ENCODE data around the gene NDUFC2. TPM values are rescaled to one million over a fixed set of nuclear protein-coding genes. Genes with fewer than 3 reads are reported as not detected.
"Not testable (repeated sequence)": the region's sequence is repeated elsewhere in the genome, so short reads cannot be mapped to it uniquely, and the experiment has no call there.

The NDUFC2 gene
- total RNA-seq, 1 experiment from 2014 or later = 258 TPM

DNA sequence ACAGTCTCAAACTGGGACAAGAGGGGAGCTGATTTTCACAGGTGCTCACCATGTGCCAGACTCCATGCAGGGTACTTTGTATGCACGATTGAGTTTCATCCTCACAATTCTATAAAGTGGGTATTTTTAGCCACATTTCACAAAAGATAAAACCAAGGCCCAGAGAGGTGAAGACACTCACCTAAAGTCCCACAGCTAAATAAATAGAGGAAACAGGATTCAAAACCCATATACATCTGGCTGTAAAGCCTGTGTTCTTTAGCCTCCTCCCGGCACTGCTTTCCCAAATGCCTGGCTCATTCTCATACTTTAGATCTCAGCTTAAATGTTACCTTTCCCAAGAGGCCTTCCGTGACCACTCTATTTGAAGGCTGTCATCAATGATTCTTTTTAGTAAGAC lies 43.3 kb downstream of the NDUFC2 start:
- DNase-seq = no peak
- no peaks in the 10 kb centered on the region for H3K27me3 ChIP-seq (ENCODE audit: control insufficient read depth, insufficient read depth, low read length)
- H3K36me3 ChIP-seq (replicated peaks; ENCODE audit: control insufficient read depth, insufficient read depth, low read length) = no peaks in the 10 kb centered on the region
- no peak overlapping the region for H3K4me3 ChIP-seq (ENCODE audit: insufficient read depth, low read depth, low read length)

DNA sequence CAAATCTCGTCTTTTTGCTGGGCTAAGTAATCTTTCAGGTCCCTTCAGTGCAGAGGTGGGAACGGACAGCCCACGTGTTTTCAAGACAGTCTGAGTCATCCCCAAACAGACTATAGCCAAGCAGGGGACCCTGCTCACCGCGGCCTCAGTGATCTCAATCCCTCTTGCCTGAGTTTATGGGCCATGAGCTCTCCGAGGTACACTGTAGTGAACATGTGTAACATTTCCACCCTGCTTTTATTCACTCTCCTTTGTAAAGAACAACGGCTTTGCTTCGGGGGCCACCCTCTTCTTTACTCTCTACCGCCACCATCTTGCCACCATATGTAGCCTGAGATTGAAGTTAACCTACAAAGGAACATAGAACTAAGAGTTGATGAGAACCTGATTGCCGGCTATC lies 45.0 kb downstream of the NDUFC2 start:
- Histone ChIP-seq H3K36me3 (replicated peaks; ENCODE audit: control insufficient read depth, insufficient read depth, low read length) (no peaks in the 10 kb centered on the region), H3K4me3 (ENCODE audit: insufficient read depth, low read depth, low read length) (no peak overlapping the region), H3K27me3 (ENCODE audit: control insufficient read depth, insufficient read depth, low read length) (no peaks in the 10 kb centered on the region)
- DNase-seq = peak; percentile 64

DNA sequence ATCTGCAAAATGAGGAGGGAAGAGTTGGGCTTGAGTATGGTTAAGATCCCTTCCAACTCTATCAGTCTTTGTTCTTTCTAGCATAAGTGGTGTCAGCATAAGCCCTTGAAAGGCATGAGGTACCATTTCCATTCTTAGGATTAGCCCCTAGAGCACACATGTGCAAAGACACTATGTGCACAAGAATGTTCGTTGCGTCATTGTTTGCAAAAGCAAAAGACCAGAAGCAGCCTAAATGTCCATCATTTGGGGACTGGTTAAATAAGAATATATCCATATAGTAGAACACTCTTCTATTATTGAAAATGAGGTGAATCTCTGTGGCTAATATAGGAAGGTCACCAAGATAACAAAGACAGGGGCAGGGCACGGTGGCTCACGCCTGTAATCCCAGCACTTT lies 46.6 kb downstream of the NDUFC2 start:
- H3K27me3 ChIP-seq (ENCODE audit: control insufficient read depth, insufficient read depth, low read length) = no peaks in the 10 kb centered on the region
- H3K4me3 ChIP-seq (ENCODE audit: insufficient read depth, low read depth, low read length) = no peak overlapping the region
- no peaks in the 10 kb centered on the region for H3K36me3 ChIP-seq (replicated peaks; ENCODE audit: control insufficient read depth, insufficient read depth, low read length)
- no peak for DNase-seq

GRCh38 chr11:78032090-78032489 lies 47.6 kb downstream of the NDUFC2 start:
- Histone ChIP-seq H3K27me3 (ENCODE audit: control insufficient read depth, insufficient read depth, low read length) (no peaks in the 10 kb centered on the region), H3K4me3 (ENCODE audit: insufficient read depth, low read depth, low read length) (no peak overlapping the region), H3K36me3 (replicated peaks; ENCODE audit: control insufficient read depth, insufficient read depth, low read length) (no peaks in the 10 kb centered on the region)
- DNase-seq = no peak

DNA sequence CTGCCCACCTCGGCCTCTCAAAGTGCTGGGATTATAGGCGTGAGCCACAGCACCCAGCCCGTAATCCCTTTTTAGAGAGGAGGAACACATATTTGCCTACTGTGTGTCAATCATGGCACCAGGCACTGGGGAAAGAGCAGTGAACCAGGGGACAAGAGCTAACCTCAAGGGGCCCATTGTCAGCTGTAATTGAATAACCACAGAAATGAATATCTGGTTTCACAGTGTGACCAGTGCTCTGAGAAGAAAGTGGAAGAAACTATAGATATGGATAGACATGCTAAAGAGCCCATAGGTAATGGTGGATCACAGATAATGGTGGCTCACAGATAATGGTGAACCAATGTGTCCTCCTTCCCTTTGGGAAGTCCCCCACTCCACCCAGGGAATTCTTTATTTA lies 48.0 kb downstream of the NDUFC2 start:
- Histone ChIP-seq H3K36me3 (replicated peaks; ENCODE audit: control insufficient read depth, insufficient read depth, low read length) (no peaks in the 10 kb centered on the region), H3K27me3 (ENCODE audit: control insufficient read depth, insufficient read depth, low read length) (no peaks in the 10 kb centered on the region), H3K4me3 (ENCODE audit: insufficient read depth, low read depth, low read length) (no peak overlapping the region)
- no peak for DNase-seq

- Histone ChIP-seq H3K4me3 (ENCODE audit: insufficient read depth, low read depth, low read length) (no peak overlapping the region), H3K27me3 (ENCODE audit: control insufficient read depth, insufficient read depth, low read length) (no peaks in the 10 kb centered on the region), H3K36me3 (replicated peaks; ENCODE audit: control insufficient read depth, insufficient read depth, low read length) (no peaks in the 10 kb centered on the region)
- no peak for DNase-seq
Measured at GRCh38 chr11:78030429-78031325, 49.0 kb downstream of the NDUFC2 start.

DNA sequence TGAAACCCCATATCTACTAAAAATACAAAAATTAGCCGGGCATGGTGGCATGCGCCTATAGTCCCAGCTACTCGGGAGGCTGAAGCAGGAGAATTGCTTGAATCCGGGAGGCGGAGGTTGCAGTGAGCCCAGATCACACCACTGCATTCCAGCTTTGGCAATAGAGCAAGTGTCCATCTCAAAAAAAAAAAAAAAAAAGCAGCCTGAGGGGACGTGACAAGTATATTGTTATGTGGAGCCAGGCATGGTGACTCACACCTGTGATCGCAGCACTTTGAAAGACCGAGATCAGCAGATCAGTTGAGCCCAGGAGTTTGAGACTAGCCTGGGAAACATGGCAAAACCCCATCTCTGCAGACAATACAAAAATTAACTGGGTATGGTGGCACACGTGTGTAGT lies 51.2 kb downstream of the NDUFC2 start:
- not testable (repeated sequence) for H3K4me3 ChIP-seq (ENCODE audit: insufficient read depth, low read depth, low read length); H3K27me3 ChIP-seq (ENCODE audit: control insufficient read depth, insufficient read depth, low read length); DNase-seq; H3K36me3 ChIP-seq (replicated peaks; ENCODE audit: control insufficient read depth, insufficient read depth, low read length)

DNA sequence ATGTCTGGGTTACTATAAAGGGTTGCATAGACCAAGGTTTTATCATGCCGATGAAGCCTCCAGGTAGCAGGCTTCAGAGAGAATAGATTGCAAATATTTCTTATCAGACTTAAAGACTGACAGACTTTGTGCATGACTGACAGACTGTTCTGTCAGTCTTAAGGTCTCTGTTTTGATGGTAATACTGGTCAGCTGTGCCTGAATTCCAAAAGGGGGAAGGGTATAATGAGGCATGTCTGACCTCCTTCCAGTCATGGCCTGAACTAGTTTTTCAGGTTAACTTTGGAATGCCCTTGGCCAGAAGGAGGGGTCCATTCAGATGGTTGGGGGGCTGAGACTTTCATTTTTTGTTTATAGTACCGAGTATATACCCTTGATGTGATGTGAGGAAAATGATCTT lies 51.9 kb downstream of the NDUFC2 start:
- Histone ChIP-seq H3K36me3 (replicated peaks; ENCODE audit: control insufficient read depth, insufficient read depth, low read length) (no peaks in the 10 kb centered on the region), H3K27me3 (ENCODE audit: control insufficient read depth, insufficient read depth, low read length) (no peaks in the 10 kb centered on the region), H3K4me3 (ENCODE audit: insufficient read depth, low read depth, low read length) (no peak overlapping the region)
- no peak for DNase-seq

GRCh38 chr11:78025378-78025777 lies 54.3 kb downstream of the NDUFC2 start:
- no peaks in the 10 kb centered on the region for H3K36me3 ChIP-seq (replicated peaks; ENCODE audit: control insufficient read depth, insufficient read depth, low read length)
- H3K27me3 ChIP-seq (ENCODE audit: control insufficient read depth, insufficient read depth, low read length) = no peaks in the 10 kb centered on the region
- DNase-seq = no peak
- H3K4me3 ChIP-seq (ENCODE audit: insufficient read depth, low read depth, low read length) = no peak overlapping the region

- DNase-seq = no peak
- Histone ChIP-seq H3K36me3 (replicated peaks; ENCODE audit: control insufficient read depth, insufficient read depth, low read length) (no peaks in the 10 kb centered on the region), H3K4me3 (ENCODE audit: insufficient read depth, low read depth, low read length) (peak overlapping the region; percentile 78), H3K27me3 (ENCODE audit: control insufficient read depth, insufficient read depth, low read length) (no peaks in the 10 kb centered on the region)
Measured at GRCh38 chr11:78023426-78023825, 56.2 kb downstream of the NDUFC2 start.

DNA sequence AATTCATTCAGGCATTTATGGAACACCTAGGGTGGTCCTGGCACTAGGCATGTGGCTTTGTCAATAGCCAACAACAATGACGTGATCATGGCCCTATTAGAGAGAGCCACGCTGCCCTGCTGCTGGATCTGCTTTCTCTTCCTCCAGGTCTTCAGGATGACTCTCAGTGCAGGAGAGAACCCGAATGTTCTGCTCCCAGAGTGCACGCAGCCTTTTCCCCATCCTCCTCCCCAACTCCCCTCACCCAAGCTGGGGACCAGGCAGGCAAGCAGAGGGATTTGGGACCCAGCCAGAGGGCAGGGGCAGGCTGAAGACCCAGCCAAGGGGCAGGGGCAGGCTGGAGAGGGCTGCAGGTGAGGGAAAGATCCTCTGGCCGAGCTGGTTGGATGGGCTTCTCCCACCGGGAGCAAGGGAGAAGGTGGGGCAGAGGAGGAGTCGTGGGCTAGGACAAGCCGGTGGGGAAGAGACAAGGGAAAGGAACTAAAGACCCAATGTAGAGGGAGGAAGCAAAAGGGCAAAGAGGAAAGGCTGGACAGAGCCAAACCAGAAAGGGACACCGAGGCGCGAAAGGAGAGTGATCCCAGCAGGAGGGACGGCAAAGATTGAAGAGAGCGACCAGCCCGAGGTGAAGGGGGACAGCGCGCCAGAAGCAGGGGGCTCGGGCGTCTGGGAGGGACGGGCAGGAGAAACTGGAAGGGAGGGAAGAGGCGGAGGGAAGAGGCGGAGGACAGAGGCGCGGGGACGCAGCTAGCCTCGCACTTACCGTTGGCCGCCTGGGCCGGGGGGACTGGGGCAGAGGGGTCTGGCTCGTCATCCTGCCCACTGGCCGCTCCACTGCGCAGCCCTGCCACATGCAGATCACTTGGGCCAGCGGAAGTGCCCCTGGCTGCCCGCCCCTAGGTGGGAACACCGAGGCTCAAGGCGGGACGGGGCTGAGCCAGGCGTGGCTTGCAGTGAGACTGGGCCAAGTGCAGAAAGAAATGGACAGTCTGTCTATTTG lies 57.0 kb downstream of the NDUFC2 start, which contains the start of gene KCTD14:
TSS of gene KCTD14 (minus strand) at position 880 of the 1,000 bp plus-strand sequence. CDS start at position 853, 27 bp downstream.
- Histone ChIP-seq H3K4me3 (ENCODE audit: insufficient read depth, low read depth, low read length) (peak within 1 kb of the TSS; percentile 78), H3K27me3 (ENCODE audit: control insufficient read depth, insufficient read depth, low read length) (no peaks in the 10 kb centered on the region), H3K36me3 (replicated peaks; ENCODE audit: control insufficient read depth, insufficient read depth, low read length) (no peaks in the 10 kb centered on the region)
- peak; percentile 91 for DNase-seq

- H3K27me3 ChIP-seq (ENCODE audit: control insufficient read depth, insufficient read depth, low read length) = no peaks in the 10 kb centered on the region
Measured at GRCh38 chr11:78021611-78022010, 58.1 kb downstream of the NDUFC2 start.

GRCh38 chr11:78020246-78020645 lies 59.4 kb downstream of the NDUFC2 start:
- Histone ChIP-seq H3K4me3 (ENCODE audit: insufficient read depth, low read depth, low read length) (no peak overlapping the region), H3K27me3 (ENCODE audit: control insufficient read depth, insufficient read depth, low read length) (no peaks in the 10 kb centered on the region), H3K36me3 (replicated peaks; ENCODE audit: control insufficient read depth, insufficient read depth, low read length) (peaks cover 4% of the 10 kb centered on the region)
- DNase-seq = no peak

More at GRCh38 chr11:78021611-78022010, 58.1 kb downstream of the NDUFC2 start:
- Histone ChIP-seq H3K4me3 (ENCODE audit: insufficient read depth, low read depth, low read length) (no peak overlapping the region), H3K36me3 (replicated peaks; ENCODE audit: control insufficient read depth, insufficient read depth, low read length) (no peaks in the 10 kb centered on the region; the same call in none of the 2 replicates)
- DNase-seq = no peak

DNA sequence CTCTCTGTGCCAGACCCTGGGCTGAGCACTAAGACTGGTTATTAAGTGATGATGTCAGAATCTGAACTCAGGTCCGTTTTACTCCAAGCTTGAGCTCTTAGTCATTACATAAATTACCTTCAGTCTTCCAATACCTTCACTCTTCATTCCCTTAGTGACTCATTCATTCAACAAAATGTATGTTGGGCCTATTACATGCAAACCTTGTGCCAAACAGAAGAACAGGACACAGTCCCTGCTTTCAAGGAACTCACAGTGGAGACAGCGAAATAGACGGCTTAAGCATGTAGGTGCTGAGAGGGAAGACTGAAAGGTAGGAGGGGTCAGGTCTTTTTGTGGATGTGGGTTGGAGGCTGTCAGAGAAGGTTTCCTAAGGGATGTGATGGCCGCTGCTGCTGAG lies 59.9 kb downstream of the NDUFC2 start:
- no peak overlapping the region for H3K4me3 ChIP-seq (ENCODE audit: insufficient read depth, low read depth, low read length)
- DNase-seq = no peak
- peaks cover 4% of the 10 kb centered on the region for H3K36me3 ChIP-seq (replicated peaks; ENCODE audit: control insufficient read depth, insufficient read depth, low read length)
- no peaks in the 10 kb centered on the region for H3K27me3 ChIP-seq (ENCODE audit: control insufficient read depth, insufficient read depth, low read length)

Data from H7 (cell line).